Sciatic nerve (tissue), 2 donors: ENCODE data around the gene AMFR. TPM values are rescaled to one million over a fixed set of nuclear protein-coding genes. Genes with fewer than 3 reads are reported as not detected.

Source experiments
- ATAC-seq: fragments of 200-7000 bp; cut with Tn5 transposase; one replicate; pipeline ENCODE4 v1.9.1; 2020; ENCODE audit warnings: mild to moderate bottlenecking, moderate library complexity
- DNase-seq: peaks from one replicate; pipeline ENCODE4 v3.0.0-alpha.2; 2020; ENCODE audit warnings: low spot score
- intact Hi-C: fragments of 100-400 bp; cut with DNase I; formaldehyde crosslinking; loops from one replicate; pipeline ENCODE4 v1.14.2; 2022
- total RNA-seq: library from RNA; stranded (reverse); fragmentation: NEBNext Ultra II Directional; extraction: Animal tissue kit (Norgen Biotek cat#: 25700); gene quantifications from one replicate; pipeline ENCODE4 v1.2.1, GENCODE V29; 2021
- donor health status: DM: no; HTN: no; CAD: no.
- donor health status: DM: no; HTN: no; CAD: no.

Gene AMFR
- total RNA-seq, 1 donor from 2014 or later = 152 TPM

- DNase-seq (no peak), ATAC-seq (no peak)
- intact Hi-C loops = no loop called here
Measured at GRCh38 chr16:56325956-56326355, 99.4 kb downstream of the AMFR start.

GRCh38 chr16:56324406-56324805 lies 100.9 kb downstream of the AMFR start:
- no peak for ATAC-seq
- intact Hi-C loops = no loop called here
- DNase-seq = no peak

GRCh38 chr16:56321571-56321970 lies 103.8 kb downstream of the AMFR start:
- no peak for ATAC-seq
- no peak for DNase-seq
- intact Hi-C loops = no loop called here

- intact Hi-C loops = no loop called here
- no peak for ATAC-seq
- no peak for DNase-seq
Measured at GRCh38 chr16:56320811-56321558, 104.4 kb downstream of the AMFR start.

GRCh38 chr16:56320056-56320455 lies 105.3 kb downstream of the AMFR start:
- intact Hi-C loops = no loop called here
- DNase-seq (no peak), ATAC-seq (no peak)

GRCh38 chr16:56319376-56319775 lies 106.0 kb downstream of the AMFR start:
- DNase-seq = no peak
- intact Hi-C loops = loop anchor here (5.0 kb wide), 1 partner anchor 372 kb away; no protein-coding TSS in a partner anchor
- no peak for ATAC-seq

- intact Hi-C loops = loop anchor here (5.0 kb wide), 1 partner anchor 371 kb away; no protein-coding TSS in a partner anchor
- ATAC-seq = no peak
- no peak for DNase-seq
Measured at GRCh38 chr16:56318827-56319140, 106.6 kb downstream of the AMFR start.

- intact Hi-C loops = loop anchor here (5.0 kb wide), 1 partner anchor 371 kb away; no protein-coding TSS in a partner anchor
- DNase-seq = peak; percentile 91
Measured at GRCh38 chr16:56317998-56318826, 107.1 kb downstream of the AMFR start.

GRCh38 chr16:56316545-56316944 lies 108.8 kb downstream of the AMFR start:
- ATAC-seq = no peak
- intact Hi-C loops = loop anchor here (5.0 kb wide), 1 partner anchor 369 kb away; no protein-coding TSS in a partner anchor

More at GRCh38 chr16:56317998-56318826, 107.1 kb downstream of the AMFR start:
- peak; percentile 96 for ATAC-seq

GRCh38 chr16:56315955-56316354 lies 109.4 kb downstream of the AMFR start:
- DNase-seq (no peak), ATAC-seq (no peak)
- intact Hi-C loops = loop anchor here (5.0 kb wide), 1 partner anchor 369 kb away; no protein-coding TSS in a partner anchor

More at GRCh38 chr16:56316545-56316944, 108.8 kb downstream of the AMFR start:
- no peak for DNase-seq

- intact Hi-C loops = no loop called here
- DNase-seq (no peak), ATAC-seq (no peak)
Measured at GRCh38 chr16:56314244-56314850, 111.0 kb downstream of the AMFR start.

- intact Hi-C loops = no loop called here
- no peak for ATAC-seq
- DNase-seq = no peak
Measured at GRCh38 chr16:56312556-56312955, 112.8 kb downstream of the AMFR start.

GRCh38 chr16:56312028-56312300 lies 113.4 kb downstream of the AMFR start:
- ATAC-seq = no peak
- intact Hi-C loops = no loop called here
- no peak for DNase-seq

Other genes with a start within 250 kb of the AMFR start
- 7.9 TPM for gene GNAO1, start 234.1 kb downstream of the AMFR start, total RNA-seq
- 91.3 TPM for gene NUDT21, start 25.8 kb upstream of the AMFR start, total RNA-seq
- 35.9 TPM for gene OGFOD1, start 26.0 kb upstream of the AMFR start, total RNA-seq
- gene BBS2, start 94.5 kb upstream of the AMFR start, total RNA-seq = 110 TPM
- not detected for gene MT4, start 139.5 kb upstream of the AMFR start, total RNA-seq
- gene MT3, start 164.0 kb upstream of the AMFR start, total RNA-seq = 94.5 TPM
- 163 TPM for gene MT2A, start 183.0 kb upstream of the AMFR start, total RNA-seq
- gene MT1E, start 200.2 kb upstream of the AMFR start, total RNA-seq = 44.7 TPM
- 6.7 TPM for gene MT1M, start 207.1 kb upstream of the AMFR start, total RNA-seq
- 1.8 TPM for gene MT1A, start 213.1 kb upstream of the AMFR start, total RNA-seq
- not detected for gene MT1B, start 226.3 kb upstream of the AMFR start, total RNA-seq
- gene MT1F, start 232.4 kb upstream of the AMFR start, total RNA-seq = 6.2 TPM
- gene MT1G, start 242.5 kb upstream of the AMFR start, total RNA-seq = 2.5 TPM
- gene MT1H, start 244.3 kb upstream of the AMFR start, total RNA-seq = not detected